Cardiac atrium fibroblast (primary cell): ENCODE data around the gene BACH1. TPM values are rescaled to one million over a fixed set of nuclear protein-coding genes. Genes with fewer than 3 reads are reported as not detected.

Experiments
- total RNA-seq: library from RNA; depleted of rRNA; stranded (reverse); fragments of >200 nt; gene quantifications from 2 replicates; pipeline ENCODE4 v1.2.3, GENCODE V29; 2015

The BACH1 gene
- 39.4 and 53.9 TPM in 2 replicates for total RNA-seq

GRCh38 chr21:29298348-29299045 lies at the start of gene BACH1:
Gene BACH1, plus strand, starts transcription at chr21:29298922. Its CDS starts 22,359 bp downstream, at chr21:29321281.

Other genes with a start within 250 kb of the BACH1 start
- 152 and 159 TPM in 2 replicates for gene CCT8, start 225.3 kb upstream of the BACH1 start, total RNA-seq
- gene MAP3K7CL, start 168.3 kb upstream of the BACH1 start, total RNA-seq = 6.3 and 10.1 TPM in 2 replicates